Subcutaneous adipose tissue (tissue), 4 donors: ENCODE results near the gene HSPA1L. TPM values are rescaled to one million over a fixed set of nuclear protein-coding genes. Genes with fewer than 3 reads are reported as not detected.

Experiments used
- CTCF ChIP-seq: fragments of 450-650 bp; IDR thresholded peaks from one replicate; pipeline ENCODE4 v1.5.1; 2016; ENCODE audit warnings: low read depth, mild to moderate bottlenecking, control low read depth, antibody characterized with exemption, moderate library complexity
- total RNA-seq, 4 donors: library from RNA; depleted of rRNA; stranded (reverse); fragments of >200 nt; gene quantifications; one replicate each; pipeline ENCODE4 v1.1.0, GENCODE V29; 2016

Gene HSPA1L
- total RNA-seq, 4 donors from 2014 or later, result 0.65 to 2.9 (median 1.2) TPM

DNA sequence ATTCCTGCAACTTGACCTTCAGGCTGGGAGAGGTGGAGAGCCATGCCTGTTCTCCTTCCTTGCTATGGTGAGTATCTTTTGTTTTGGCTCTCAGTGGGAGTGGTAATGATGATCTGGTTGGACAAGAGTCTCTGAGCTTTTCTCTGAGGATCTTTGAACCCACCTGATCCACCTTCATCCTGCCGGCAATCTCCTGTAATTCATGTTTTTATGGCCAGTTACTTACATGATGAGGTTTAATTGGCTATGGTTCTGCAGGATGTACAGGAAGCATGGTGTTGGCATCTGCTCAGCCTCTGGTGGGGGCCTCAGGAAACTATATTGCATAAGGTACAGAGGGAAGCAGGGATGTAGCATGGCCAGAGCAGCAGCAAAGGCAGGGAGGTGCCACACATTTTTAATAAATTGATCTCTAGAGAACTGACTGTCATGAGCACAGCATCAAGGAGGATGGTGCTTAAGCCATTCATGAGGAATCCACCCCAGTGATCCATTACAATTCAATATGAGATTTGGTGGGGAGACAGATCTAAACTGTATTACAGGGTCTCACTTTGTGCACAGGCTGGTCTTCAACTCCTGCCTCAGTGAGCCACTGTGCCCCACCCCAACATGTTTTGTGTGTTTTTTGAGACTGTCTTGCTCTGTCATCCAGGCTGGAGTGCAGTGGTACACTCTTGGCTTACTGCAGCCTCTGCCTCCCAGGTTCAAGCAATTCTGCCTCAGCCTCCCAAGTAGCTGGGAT is 22.5 kb upstream of the HSPA1L start:
- no peak for TF ChIP-seq CTCF

DNA sequence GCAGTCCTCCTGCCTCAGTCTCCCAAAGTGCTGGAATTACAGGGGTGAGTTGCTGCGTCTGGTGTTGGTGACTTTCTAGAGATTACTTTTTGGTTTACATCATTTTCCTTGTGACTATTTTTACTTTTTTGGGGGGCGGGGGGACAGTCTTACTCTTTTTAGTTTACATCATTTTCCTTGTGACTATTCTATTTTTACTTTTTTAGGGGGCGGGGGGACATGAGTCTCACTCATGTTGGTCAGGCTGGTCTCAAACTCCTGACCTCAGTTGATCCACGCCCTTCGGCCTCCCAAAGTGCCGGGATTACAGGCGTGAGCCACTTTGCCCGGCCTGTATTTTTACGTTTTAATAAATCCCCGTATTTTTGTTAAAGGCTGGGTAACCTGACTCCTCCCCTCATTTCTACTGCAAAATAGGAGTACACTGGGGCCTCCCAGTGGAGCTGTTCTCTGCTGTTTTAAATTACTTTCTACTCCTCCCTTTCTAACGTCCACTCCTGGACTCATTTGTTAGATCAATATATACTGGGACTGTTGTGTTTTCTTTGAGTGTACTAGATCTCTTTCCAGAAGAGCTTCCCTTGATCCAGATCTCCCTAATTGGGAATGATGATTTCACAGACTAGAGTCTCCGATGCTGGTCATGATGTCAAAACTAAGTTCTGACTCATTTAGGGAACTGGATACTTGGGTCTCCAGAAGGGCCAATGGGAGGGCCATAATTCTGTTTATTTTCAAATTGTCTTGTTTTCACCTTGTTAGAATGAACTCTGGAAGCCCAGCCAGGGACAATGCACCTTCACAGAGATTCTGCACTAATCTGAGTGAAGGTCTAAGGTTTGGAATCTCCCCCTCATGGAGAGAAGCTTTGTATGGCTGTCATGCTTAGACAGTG is 21.6 kb upstream of the HSPA1L start:
- no peak for TF ChIP-seq CTCF

DNA sequence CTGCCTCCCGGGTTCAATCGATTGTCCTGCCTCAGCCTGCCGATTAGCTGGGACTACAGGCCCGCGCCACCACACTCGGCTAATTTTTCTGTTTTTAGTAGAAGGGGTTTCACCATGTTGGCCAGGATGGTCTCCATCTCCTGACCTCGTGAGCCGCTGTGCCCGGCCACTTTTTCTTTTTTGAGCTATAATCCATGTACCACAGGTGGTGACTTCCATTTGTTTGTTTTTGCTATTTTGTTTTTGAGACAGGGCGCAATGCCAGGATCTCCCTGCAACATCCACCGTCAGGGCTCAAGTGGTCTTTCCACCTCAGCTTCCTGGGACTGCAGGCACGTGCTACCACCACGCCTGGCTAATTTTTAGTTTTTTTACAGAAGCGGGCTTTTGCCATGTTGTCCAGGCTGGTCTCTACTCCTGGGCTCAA is 21.0 kb upstream of the HSPA1L start:
- TF ChIP-seq CTCF, result no peak

DNA sequence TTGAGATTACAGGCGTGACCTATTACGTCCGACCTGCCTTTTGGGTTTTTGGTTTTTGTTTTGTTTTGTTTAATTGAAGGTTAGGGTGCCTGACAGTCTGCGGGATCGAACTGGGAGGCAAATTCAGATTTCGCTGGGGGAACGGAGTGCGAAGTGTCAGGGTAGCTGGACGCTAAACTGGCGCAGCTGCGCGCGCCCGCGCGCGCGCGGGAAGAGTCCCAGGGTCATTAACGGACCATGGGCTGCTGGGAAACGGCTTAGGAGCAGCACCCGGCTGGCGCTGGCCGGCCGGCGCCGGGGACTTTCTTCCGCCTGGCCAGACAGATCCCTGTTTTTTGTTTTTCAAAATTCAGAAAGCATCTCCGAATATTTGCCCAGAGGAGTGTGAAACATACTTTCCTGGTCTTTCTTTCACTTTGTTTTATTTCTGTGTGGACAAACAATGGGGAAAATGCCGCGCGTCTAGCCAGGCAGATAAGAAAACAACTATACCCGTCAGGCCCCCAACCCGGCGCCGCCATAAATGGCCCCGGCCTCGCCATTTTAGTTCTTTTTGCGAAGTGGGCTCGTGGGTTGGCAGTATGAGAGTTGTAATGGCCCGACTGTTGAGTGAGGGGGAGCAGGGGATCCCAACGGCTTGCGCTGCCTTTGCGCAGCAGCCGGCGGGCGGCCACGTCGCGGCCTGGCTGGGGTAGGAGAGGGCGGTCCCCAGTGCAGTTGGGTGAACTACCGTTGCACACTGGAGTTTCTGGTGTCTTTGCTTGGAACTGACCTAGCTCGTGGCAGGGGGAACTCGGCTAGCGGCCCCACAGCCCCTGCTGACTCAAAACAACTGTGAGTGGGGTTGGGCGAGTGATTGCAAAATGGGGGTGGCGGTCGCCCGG is 19.5 kb upstream of the HSPA1L start:
- TF ChIP-seq CTCF, result no peak

- TF ChIP-seq CTCF, result no peak
These were observed 16.5 kb upstream of the HSPA1L start for GRCh38 chr6:31831350-31832215.

DNA sequence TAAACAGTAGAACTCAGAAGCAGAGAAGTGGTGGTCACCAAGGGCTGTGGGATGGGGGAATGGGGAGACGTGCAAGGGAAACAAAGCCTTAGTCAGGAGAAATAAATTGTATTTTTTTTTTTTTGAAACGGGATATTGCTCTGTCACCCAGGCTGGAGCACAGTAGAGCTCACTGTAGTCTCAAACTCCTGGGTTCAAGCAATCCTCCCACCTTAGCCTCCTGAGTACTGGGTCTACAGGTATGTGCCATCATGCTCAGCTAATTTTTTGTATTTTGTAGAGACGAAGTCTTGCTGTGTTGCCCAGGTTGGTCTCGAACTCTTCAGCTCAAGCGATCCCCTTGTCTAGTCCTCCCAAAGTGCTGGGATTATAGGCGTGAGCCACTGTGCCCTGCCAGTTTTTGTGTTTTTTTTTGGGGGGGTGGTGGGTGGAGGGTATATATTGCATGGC is 15.8 kb upstream of the HSPA1L start:
- no peak for TF ChIP-seq CTCF
